Left hindlimb (tissue), 1 donor: ENCODE results near the gene LETM1.
"Not testable (repeated sequence)": the region's sequence is repeated elsewhere in the genome, so short reads cannot be mapped to it uniquely, and the experiment has no call there.

Experiments used
- DNase-seq: peaks from one replicate; pipeline ENCODE4 v3.0.0-alpha.2; 2018

Gene LETM1

GRCh38 chr4:1851160-1851559 is 4.8 kb downstream of the LETM1 start:
- DNase-seq = no peak

GRCh38 chr4:1850276-1850675 is 5.7 kb downstream of the LETM1 start:
- no peak for DNase-seq

- no peak for DNase-seq
Observed at GRCh38 chr4:1846580-1846979, 9.4 kb downstream of the LETM1 start.

GRCh38 chr4:1844618-1845017 is 11.3 kb downstream of the LETM1 start:
- DNase-seq = not testable (repeated sequence)

- no peak for DNase-seq
Observed at GRCh38 chr4:1843852-1844251, 12.1 kb downstream of the LETM1 start.

GRCh38 chr4:1842993-1843448 is 12.9 kb downstream of the LETM1 start:
- no peak for DNase-seq

- no peak for DNase-seq
Observed at GRCh38 chr4:1842339-1842895, 13.5 kb downstream of the LETM1 start.

- no peak for DNase-seq
Observed at GRCh38 chr4:1841887-1842210, 14.1 kb downstream of the LETM1 start.

GRCh38 chr4:1841201-1841886 is 14.6 kb downstream of the LETM1 start:
- DNase-seq = no peak

- DNase-seq = no peak
Observed at GRCh38 chr4:1839282-1839681, 16.7 kb downstream of the LETM1 start.

- DNase-seq = no peak
Observed at GRCh38 chr4:1837069-1837468, 18.9 kb downstream of the LETM1 start.

- no peak for DNase-seq
Observed at GRCh38 chr4:1836650-1837049, 19.3 kb downstream of the LETM1 start.

- DNase-seq = not testable (repeated sequence)
Observed at GRCh38 chr4:1835836-1836235, 20.1 kb downstream of the LETM1 start.

- DNase-seq = no peak
Observed at GRCh38 chr4:1834047-1834775, 21.7 kb downstream of the LETM1 start.

GRCh38 chr4:1833307-1834046 is 22.5 kb downstream of the LETM1 start:
- no peak for DNase-seq

GRCh38 chr4:1832690-1833089 is 23.3 kb downstream of the LETM1 start:
- DNase-seq = no peak

GRCh38 chr4:1831331-1831730 is 24.6 kb downstream of the LETM1 start:
- DNase-seq = no peak

GRCh38 chr4:1830642-1831228 is 25.2 kb downstream of the LETM1 start:
- no peak for DNase-seq

GRCh38 chr4:1830234-1830633 is 25.7 kb downstream of the LETM1 start:
- no peak for DNase-seq

GRCh38 chr4:1826531-1827350 is 29.2 kb downstream of the LETM1 start:
- no peak for DNase-seq

GRCh38 chr4:1825326-1825725 is 30.6 kb downstream of the LETM1 start:
- DNase-seq = no peak

- DNase-seq = no peak
Observed at GRCh38 chr4:1824746-1825145, 31.2 kb downstream of the LETM1 start.
